Left kidney (tissue), 2 donors: ENCODE results near the gene SHISA5. TPM values are rescaled to one million over a fixed set of nuclear protein-coding genes. Genes with fewer than 3 reads are reported as not detected.

ENCODE experiments used
- DNase-seq: peaks from one replicate; pipeline ENCODE4 v3.0.0-alpha.2; 2013
- polyA plus RNA-seq: library from polyadenylated mRNA; unstranded; fragments of 120-200 nt; gene quantifications from one replicate; pipeline ENCODE4 v1.2.1, GENCODE V29; 2013; ENCODE audit not compliant: insufficient read length

Gene SHISA5
- polyA plus RNA-seq, 1 donor, result 90.9 TPM

GRCh38 chr3:48418140-48418539, 85.8 kb downstream of the SHISA5 start:
- DNase-seq, result no peak

Other genes with a start within 250 kb of the SHISA5 start
- gene NME6, start 202.8 kb downstream of the SHISA5 start, polyA plus RNA-seq, result 36.9 TPM
- gene SPINK8, start 170.5 kb downstream of the SHISA5 start, polyA plus RNA-seq, result 0.43 TPM
- 0.73 TPM for gene FBXW12, start 132.0 kb downstream of the SHISA5 start, polyA plus RNA-seq
- 222 TPM for gene PLXNB1, start 74.1 kb downstream of the SHISA5 start, polyA plus RNA-seq
- gene CCDC51, start 64.1 kb downstream of the SHISA5 start, polyA plus RNA-seq, result 24.6 TPM
- 240 TPM for gene TMA7, start 63.9 kb downstream of the SHISA5 start, polyA plus RNA-seq
- gene ATRIP, start 57.4 kb downstream of the SHISA5 start, polyA plus RNA-seq, result 15.7 TPM
- gene PFKFB4, start 52.6 kb upstream of the SHISA5 start, polyA plus RNA-seq, result 4.3 TPM
- 0.37 TPM for gene UCN2, start 59.6 kb upstream of the SHISA5 start, polyA plus RNA-seq
- gene COL7A1, start 91.2 kb upstream of the SHISA5 start, polyA plus RNA-seq, result 21.6 TPM
- gene UQCRC1, start 105.5 kb upstream of the SHISA5 start, polyA plus RNA-seq, result 269 TPM
- not detected for gene TMEM89, start 117.6 kb upstream of the SHISA5 start, polyA plus RNA-seq
- 31.8 TPM for gene SLC26A6, start 131.3 kb upstream of the SHISA5 start, polyA plus RNA-seq
- gene CELSR3, start 158.7 kb upstream of the SHISA5 start, polyA plus RNA-seq, result 1.1 TPM
- gene NCKIPSD, start 181.7 kb upstream of the SHISA5 start, polyA plus RNA-seq, result 16.2 TPM
- 241 TPM for gene IP6K2, start 213.0 kb upstream of the SHISA5 start, polyA plus RNA-seq